ENCODE results near the gene FARP1. TPM values are rescaled to one million over a fixed set of nuclear protein-coding genes. Genes with fewer than 3 reads are reported as not detected.

Gene FARP1
- total and polyA plus RNA-seq, 2 of the 13 experiments (the other 11 are each of a cell fraction or from before 2014, with no cell fraction given) = 70.6 to 126 TPM

- no peak for TF ChIP-seq ATF6 (CRISPR knock-in tag; conservative IDR thresholded peaks at IDR 0.05)
- 0 out of 2 replicates have a peak, but pooled peaks have one; percentile 0 for TF ChIP-seq PHF8 (CRISPR knock-in tag; IDR thresholded peaks at IDR 0.05)
- 0 out of 2 replicates have a peak, but pooled peaks have one; percentile 5 for TF ChIP-seq ZNF362 (CRISPR knock-in tag; IDR thresholded peaks at IDR 0.05; ENCODE audit: borderline replicate concordance)
- no peak for TF ChIP-seq ZBTB43 (CRISPR knock-in tag; conservative IDR thresholded peaks at IDR 0.05)
- TF ChIP-seq MNT (IDR thresholded peaks at IDR 0.05) = no peak
- no peak for TF ChIP-seq NR1H2 (CRISPR knock-in tag; IDR thresholded peaks at IDR 0.05; ENCODE audit: borderline replicate concordance, low read depth)
- TF ChIP-seq HOXA3 (CRISPR knock-in tag; IDR thresholded peaks at IDR 0.05) = no peak; the same call in 1 of the 2 replicates
- no peak for TF ChIP-seq RFX5 (IDR thresholded peaks at IDR 0.05; ENCODE audit: low read depth, low read length)
- 0 out of 2 replicates have a peak, but pooled peaks have one; percentile 23 for TF ChIP-seq FOXA3 (CRISPR knock-in tag; IDR thresholded peaks at IDR 0.05)
- no peak for TF ChIP-seq ZNF563 (CRISPR knock-in tag; IDR thresholded peaks at IDR 0.05)
- TF ChIP-seq ESRRA (CRISPR knock-in tag; IDR thresholded peaks at IDR 0.05; ENCODE audit: low read depth) = peak; percentile 81
- no peak for TF ChIP-seq ZNF570 (CRISPR knock-in tag; IDR thresholded peaks at IDR 0.05; ENCODE audit: borderline replicate concordance)
- no peak for TF ChIP-seq ZNF275 (CRISPR knock-in tag; IDR thresholded peaks at IDR 0.05; ENCODE audit: borderline replicate concordance)
- TF ChIP-seq RFX3 (CRISPR knock-in tag; IDR thresholded peaks at IDR 0.05) = no peak
- 0 out of 2 replicates have a peak, but pooled peaks have one; percentile 4 for TF ChIP-seq ZNF652 (CRISPR knock-in tag; IDR thresholded peaks at IDR 0.05; ENCODE audit: borderline replicate concordance, low read depth)
- no peak for TF ChIP-seq LCORL (IDR thresholded peaks at IDR 0.05)
- 0 out of 2 replicates have a peak, but pooled peaks have one; percentile 26 for TF ChIP-seq LCORL (CRISPR knock-in tag; IDR thresholded peaks at IDR 0.05)
- no peak for TF ChIP-seq CENPX (CRISPR knock-in tag; IDR thresholded peaks at IDR 0.05)
- no peak for TF ChIP-seq ZNF616 (CRISPR knock-in tag; IDR thresholded peaks at IDR 0.05; ENCODE audit: low read depth)
Measured at GRCh38 chr13:98273824-98274742, 131.2 kb downstream of the FARP1 start (continued).

Measured in HepG2 (cell line).